Esophagus mucosa (tissue), 1 donor: ENCODE measurements around the gene HIGD1A. TPM values are rescaled to one million over a fixed set of nuclear protein-coding genes. Genes with fewer than 3 reads are reported as not detected.

Source experiments
- ATAC-seq: fragments of 200-7000 bp; cut with Tn5 transposase; one replicate; pipeline ENCODE4 v1.9.1; 2020
- total RNA-seq: library from RNA; stranded (reverse); gene quantifications from one replicate; pipeline ENCODE4 v1.2.4, GENCODE V29; 2023
- donor health status: DM: yes; HTN: yes; CAD: no.

HIGD1A gene
- total RNA-seq, 1 donor from 2014 or later, result 114 TPM

GRCh38 chr3:42733501-42734262 is 70.6 kb downstream of the HIGD1A start:
- ATAC-seq, result no peak

Other genes with a start within 250 kb of the HIGD1A start
- gene SEC22C, start 222.5 kb downstream of the HIGD1A start, total RNA-seq, result 17.4 TPM
- 20.2 TPM for gene SS18L2, start 213.6 kb downstream of the HIGD1A start, total RNA-seq
- 25.4 TPM for gene NKTR, start 203.8 kb downstream of the HIGD1A start, total RNA-seq
- 3.7 TPM for gene ZBTB47, start 150.8 kb downstream of the HIGD1A start, total RNA-seq
- gene KLHL40, start 119.0 kb downstream of the HIGD1A start, total RNA-seq, result not detected
- not detected for gene HHATL, start 101.7 kb downstream of the HIGD1A start, total RNA-seq
- gene CCDC13, start 31.2 kb downstream of the HIGD1A start, total RNA-seq, result not detected
- 1.1 TPM for gene ACKR2, start 5.0 kb upstream of the HIGD1A start, total RNA-seq
- gene CYP8B1, start 71.4 kb upstream of the HIGD1A start, total RNA-seq, result not detected
- 3.8 TPM for gene ZNF662, start 101.7 kb upstream of the HIGD1A start, total RNA-seq
- gene GASK1A, start 174.8 kb upstream of the HIGD1A start, total RNA-seq, result 2.9 TPM